ENCODE measurements around the gene KRTAP12-2.

The KRTAP12-2 gene

GRCh38 chr21:44712203-44713028, 45.7 kb upstream of the KRTAP12-2 start:
- Histone ChIP-seq H2AFZ (ENCODE audit: low read depth, low read length) (no peak overlapping the region), H4K20me1 (ENCODE audit: insufficient read depth, low read length) (no peaks in the 10 kb centered on the region), H3K36me3 (replicated peaks; ENCODE audit: low read depth, low read length) (no peaks in the 10 kb centered on the region), H3K27me3 (ENCODE audit: low read depth, low read length) (no peaks in the 10 kb centered on the region), H3K9me3 (ENCODE audit: insufficient read depth, low read length) (no peaks in the 10 kb centered on the region), H3K79me2 (ENCODE audit: low read length) (no peaks in the 10 kb centered on the region), H3K4me3 (ENCODE audit: low read length) (no peak overlapping the region), H3K27ac (ENCODE audit: low read length) (no peak overlapping the region), H3K4me2 (ENCODE audit: low read length) (no peak overlapping the region), H3K4me1 (ENCODE audit: low read length) (peaks cover 5% of the 10 kb centered on the region), H3K9ac (ENCODE audit: low read length) (no peak overlapping the region)
- TF ChIP-seq EZH2phosphoT487 (IDR thresholded peaks at IDR 0.05; ENCODE audit: low read depth), result no peak
- TF ChIP-seq CTCF (IDR thresholded peaks at IDR 0.05; ENCODE audit: low read depth, low read length), result no peak

- Histone ChIP-seq H3K36me3 (replicated peaks; ENCODE audit: low read depth, low read length) (no peaks in the 10 kb centered on the region), H3K4me3 (ENCODE audit: low read length) (no peak within 1 kb of the TSS)
Observed at GRCh38 chr21:44711327-44712202, 44.8 kb upstream of the KRTAP12-2 start, which contains the start of gene TSPEAR. Gene TSPEAR, minus strand, starts transcription at chr21:44711572. Its CDS starts 58 bp downstream, at chr21:44711514.

GRCh38 chr21:44710756-44711326, 44.1 kb upstream of the KRTAP12-2 start:
- H3K9me3 ChIP-seq (ENCODE audit: insufficient read depth, low read length), result no peaks in the 10 kb centered on the region
- no peak for TF ChIP-seq EZH2phosphoT487 (IDR thresholded peaks at IDR 0.05; ENCODE audit: low read depth)
- no peak for TF ChIP-seq CTCF (IDR thresholded peaks at IDR 0.05; ENCODE audit: low read depth, low read length)
- no peaks in the 10 kb centered on the region for H3K36me3 ChIP-seq (replicated peaks; ENCODE audit: low read depth, low read length)
- H2AFZ ChIP-seq (ENCODE audit: low read depth, low read length), result no peak overlapping the region
- no peak overlapping the region for H3K9ac ChIP-seq (ENCODE audit: low read length)
- H3K27ac ChIP-seq (ENCODE audit: low read length), result no peak overlapping the region
- no peaks in the 10 kb centered on the region for H3K27me3 ChIP-seq (ENCODE audit: low read depth, low read length)
- H3K4me3 ChIP-seq (ENCODE audit: low read length), result no peak overlapping the region
- H3K4me2 ChIP-seq (ENCODE audit: low read length), result no peak overlapping the region
- H4K20me1 ChIP-seq (ENCODE audit: insufficient read depth, low read length), result no peaks in the 10 kb centered on the region
- H3K4me1 ChIP-seq (ENCODE audit: low read length), result peaks cover 5% of the 10 kb centered on the region
- H3K79me2 ChIP-seq (ENCODE audit: low read length), result no peaks in the 10 kb centered on the region

More at GRCh38 chr21:44711327-44712202, 44.8 kb upstream of the KRTAP12-2 start, which contains the start of gene TSPEAR:
- H4K20me1 ChIP-seq (ENCODE audit: insufficient read depth, low read length), result no peaks in the 10 kb centered on the region
- H3K4me1 ChIP-seq (ENCODE audit: low read length), result peaks cover 5% of the 10 kb centered on the region
- no peak within 1 kb of the TSS for H2AFZ ChIP-seq (ENCODE audit: low read depth, low read length)
- H3K27me3 ChIP-seq (ENCODE audit: low read depth, low read length), result no peaks in the 10 kb centered on the region
- no peaks in the 10 kb centered on the region for H3K79me2 ChIP-seq (ENCODE audit: low read length)
- H3K27ac ChIP-seq (ENCODE audit: low read length), result no peak within 1 kb of the TSS
- no peak within 1 kb of the TSS for H3K4me2 ChIP-seq (ENCODE audit: low read length)
- H3K9me3 ChIP-seq (ENCODE audit: insufficient read depth, low read length), result no peaks in the 10 kb centered on the region
- no peak within 1 kb of the TSS for H3K9ac ChIP-seq (ENCODE audit: low read length)
- TF ChIP-seq CTCF (IDR thresholded peaks at IDR 0.05; ENCODE audit: low read depth, low read length) (no peak), EZH2phosphoT487 (IDR thresholded peaks at IDR 0.05; ENCODE audit: low read depth) (no peak)

- no peak for TF ChIP-seq CTCF (IDR thresholded peaks at IDR 0.05; ENCODE audit: low read depth, low read length)
- Histone ChIP-seq H3K27ac (ENCODE audit: low read length) (no peak overlapping the region), H3K4me2 (ENCODE audit: low read length) (no peak overlapping the region), H3K4me3 (ENCODE audit: low read length) (no peak overlapping the region), H3K27me3 (ENCODE audit: low read depth, low read length) (no peaks in the 10 kb centered on the region), H3K9me3 (ENCODE audit: insufficient read depth, low read length) (no peaks in the 10 kb centered on the region), H4K20me1 (ENCODE audit: insufficient read depth, low read length) (no peaks in the 10 kb centered on the region), H3K36me3 (replicated peaks; ENCODE audit: low read depth, low read length) (no peaks in the 10 kb centered on the region), H2AFZ (ENCODE audit: low read depth, low read length) (no peak overlapping the region), H3K4me1 (ENCODE audit: low read length) (peaks cover 5% of the 10 kb centered on the region), H3K9ac (ENCODE audit: low read length) (no peak overlapping the region), H3K79me2 (ENCODE audit: low read length) (no peaks in the 10 kb centered on the region)
Observed at GRCh38 chr21:44710294-44710665, 43.6 kb upstream of the KRTAP12-2 start.

Data from OCI-LY3 (cell line).